ENCODE measurements around the gene CHKA.

The CHKA gene

DNA sequence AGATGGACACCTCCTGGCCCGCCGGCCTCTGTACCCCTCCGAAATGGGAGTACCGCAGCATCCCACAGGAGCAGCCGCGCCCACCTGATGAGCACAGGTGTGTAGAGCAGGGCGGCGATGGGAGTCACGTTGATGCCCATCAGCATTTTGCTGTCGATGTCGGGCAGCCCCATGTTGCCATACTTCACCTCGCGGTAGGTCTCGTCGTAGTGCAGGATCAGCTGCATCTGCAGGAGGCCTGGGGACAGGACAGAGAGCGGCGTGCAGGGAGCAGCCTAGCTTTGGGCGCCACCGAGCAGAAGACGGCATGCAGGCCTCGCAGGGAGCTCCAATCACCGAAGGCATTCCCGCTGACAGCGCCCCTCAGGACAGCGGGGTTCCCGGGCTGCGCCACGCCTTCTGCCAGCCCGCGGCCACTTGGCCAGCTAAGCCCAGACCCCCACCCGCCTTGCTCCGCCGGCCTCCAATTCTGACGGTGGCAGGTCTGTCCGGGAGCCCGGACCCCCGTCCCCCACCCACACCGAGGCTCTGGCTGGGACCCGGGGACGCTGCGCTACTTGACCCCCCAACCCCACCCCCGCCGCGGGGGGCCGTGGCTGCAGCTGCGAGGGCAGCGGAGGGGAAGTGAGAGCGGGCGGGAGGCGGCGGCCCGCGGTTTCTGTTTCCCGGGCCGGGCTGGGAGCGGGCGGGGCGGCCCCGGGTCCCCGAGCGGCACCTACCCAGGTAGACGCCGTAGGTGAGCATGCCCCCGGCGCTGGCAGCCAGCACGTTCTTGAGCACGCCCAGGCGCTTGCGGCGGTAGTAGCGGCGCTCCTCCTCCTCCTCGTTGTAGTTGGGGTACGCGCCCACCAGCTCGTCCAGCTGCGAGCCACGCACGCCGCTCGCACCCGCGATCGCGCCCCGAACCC, 118.0 kb downstream of the CHKA start:
- peak overlapping the region; percentile 76 for H3K4me2 ChIP-seq (ENCODE audit: low read depth, low read length)
- H3K36me3 ChIP-seq (replicated peaks; ENCODE audit: insufficient read depth, low read length): no peaks in the 10 kb centered on the region
- peak; percentile 77 for DNase-seq
- peaks cover 48% of the 10 kb centered on the region for H3K4me1 ChIP-seq (ENCODE audit: low read length)
- H3F3A ChIP-seq (ENCODE audit: insufficient read depth, low read length): peaks cover 47% of the 10 kb centered on the region
- H4K20me1 ChIP-seq (ENCODE audit: insufficient read depth, low read length): no peaks in the 10 kb centered on the region
- H3K79me2 ChIP-seq (ENCODE audit: low read length): peaks cover 45% of the 10 kb centered on the region
- no peaks in the 10 kb centered on the region for H3K27me3 ChIP-seq (replicated peaks; ENCODE audit: insufficient read depth, low read length)
- H3K9me3 ChIP-seq (replicated peaks; ENCODE audit: insufficient read depth, low read length): no peaks in the 10 kb centered on the region
- H3K27ac ChIP-seq (ENCODE audit: low read length): peak overlapping the region; percentile 89
- no peak for TF ChIP-seq EZH2 (optimal IDR thresholded peaks at IDR 0.05; ENCODE audit: low read depth, low read length)
- H2AFZ ChIP-seq (ENCODE audit: low read length): no peak overlapping the region
- peak overlapping the region; percentile 86 for H3K4me3 ChIP-seq (ENCODE audit: low read length)
- H3K9me2 ChIP-seq (replicated peaks; ENCODE audit: insufficient read depth, low read length): no peaks in the 10 kb centered on the region
- peak overlapping the region; percentile 82 for H3K9ac ChIP-seq (ENCODE audit: low read length)

Measured in MM.1S (cell line).